K562 (cell line): ENCODE data around the gene HIVEP1.

Experiments
- GATA2 ChIP-seq: sonication (generic); formaldehyde crosslinking; IDR thresholded peaks from 2 replicates; pipeline ENCODE4 v1.4.0; 2020; ENCODE audit warnings: mild to moderate bottlenecking, missing genetic modification reagents
- NFIX ChIP-seq: fragments of 250-450 bp; sonication (Bioruptor Pico); IDR thresholded peaks from 2 replicates; pipeline ENCODE4 v1.4.0; 2020; ENCODE audit warnings: low read depth, mild to moderate bottlenecking, moderate library complexity
- SNIP1 ChIP-seq: fragments of 450-650 bp; IDR thresholded peaks from 2 replicates; pipeline ENCODE4 v1.7.1; 2017; ENCODE audit warnings: low read depth, mild to moderate bottlenecking
- TARDBP ChIP-seq: fragments of 450-650 bp; IDR thresholded peaks from 2 replicates; pipeline ENCODE4 v1.6.1; 2016
- ZSCAN29 ChIP-seq: fragments of 450-650 bp; IDR thresholded peaks from 2 replicates; pipeline ENCODE4 v1.6.1; 2017
- TF ChIP-seq, protein P1 (sequence below), 2 experiments: IDR thresholded peaks; 2 replicates each; pipeline ENCODE4 v1.6.1; 2011; ENCODE audit warnings: borderline replicate concordance in 1 of 2, control low read depth in 1 of 2, low read depth in 1 of 2, low read length in 1 of 2, mild to moderate bottlenecking in 1 of 2, mixed read lengths in 1 of 2, moderate library complexity in 1 of 2; ENCODE audit not compliant: insufficient read depth in 1 of 2, insufficient read length in 1 of 2, poor library complexity in 1 of 2, severe bottlenecking in 1 of 2; ENCODE audit errors: extremely low read depth in 1 of 2
- TF ChIP-seq, protein P2 (sequence below): sonication (generic); formaldehyde crosslinking; IDR thresholded peaks from 2 replicates; pipeline ENCODE4 v1.8.0; 2023; ENCODE audit warnings: mild to moderate bottlenecking, missing genetic modification reagents

DNA sequence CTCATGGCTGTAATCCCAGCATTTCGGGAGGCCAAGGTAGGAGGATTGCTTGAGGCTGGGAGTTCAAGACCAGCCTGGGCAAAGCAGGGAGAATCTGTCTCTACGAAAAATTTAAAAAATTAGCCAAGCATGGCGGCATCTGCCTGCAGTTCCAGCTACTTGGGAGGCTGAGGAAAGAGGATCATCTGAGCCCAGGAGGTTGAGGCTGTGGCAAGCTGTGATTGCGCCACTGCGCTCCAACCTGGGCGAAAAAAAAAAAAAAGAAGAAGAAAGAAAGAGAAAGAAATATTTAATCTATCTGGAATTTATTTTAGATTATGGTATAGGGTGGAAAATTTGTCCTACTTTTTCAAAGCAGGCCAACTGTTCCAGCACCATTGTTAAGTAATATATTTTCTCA, 32.2 kb upstream of the HIVEP1 start:
- TF ChIP-seq, protein P1, sequence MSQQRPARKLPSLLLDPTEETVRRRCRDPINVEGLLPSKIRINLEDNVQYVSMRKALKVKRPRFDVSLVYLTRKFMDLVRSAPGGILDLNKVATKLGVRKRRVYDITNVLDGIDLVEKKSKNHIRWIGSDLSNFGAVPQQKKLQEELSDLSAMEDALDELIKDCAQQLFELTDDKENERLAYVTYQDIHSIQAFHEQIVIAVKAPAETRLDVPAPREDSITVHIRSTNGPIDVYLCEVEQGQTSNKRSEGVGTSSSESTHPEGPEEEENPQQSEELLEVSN (IDR thresholded peaks at IDR 0.05; ENCODE audit: borderline replicate concordance in 1 of 2, extremely low read depth in 1 of 2, insufficient read depth in 1 of 2, insufficient read length in 1 of 2, low read depth in 1 of 2, low read length in 1 of 2, poor library complexity in 1 of 2, severe bottlenecking in 1 of 2): no peak
- TF ChIP-seq NFIX (CRISPR knock-in tag): no peak
- no peak for TF ChIP-seq TARDBP
- no peak for TF ChIP-seq ZSCAN29
- TF ChIP-seq, protein P2, sequence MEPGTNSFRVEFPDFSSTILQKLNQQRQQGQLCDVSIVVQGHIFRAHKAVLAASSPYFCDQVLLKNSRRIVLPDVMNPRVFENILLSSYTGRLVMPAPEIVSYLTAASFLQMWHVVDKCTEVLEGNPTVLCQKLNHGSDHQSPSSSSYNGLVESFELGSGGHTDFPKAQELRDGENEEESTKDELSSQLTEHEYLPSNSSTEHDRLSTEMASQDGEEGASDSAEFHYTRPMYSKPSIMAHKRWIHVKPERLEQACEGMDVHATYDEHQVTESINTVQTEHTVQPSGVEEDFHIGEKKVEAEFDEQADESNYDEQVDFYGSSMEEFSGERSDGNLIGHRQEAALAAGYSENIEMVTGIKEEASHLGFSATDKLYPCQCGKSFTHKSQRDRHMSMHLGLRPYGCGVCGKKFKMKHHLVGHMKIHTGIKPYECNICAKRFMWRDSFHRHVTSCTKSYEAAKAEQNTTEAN (CRISPR knock-in tag): no peak
- TF ChIP-seq SNIP1: no peak
- no peak for TF ChIP-seq GATA2 (CRISPR knock-in tag)
